Neuronal stem cell (in vitro differentiated cells): Measurements from ENCODE around the gene PCYT1A.

Source experiments
- DNase-seq: peaks from one replicate; pipeline ENCODE4 v3.0.0-alpha.2; 2013; ENCODE audit warnings: low spot score
- H2AFZ ChIP-seq: one replicate; pipeline ENCODE4 v1.6.1; 2013; ENCODE audit warnings: mild to moderate bottlenecking, low read length, inconsistent platforms
- H2AK5ac ChIP-seq: 2 replicates; pipeline ENCODE4 v1.6.1; 2013; ENCODE audit warnings: low read depth, mild to moderate bottlenecking, inconsistent platforms, low read length, moderate library complexity, mixed read lengths
- H2BK120ac ChIP-seq: 2 replicates; pipeline ENCODE4 v1.6.1; 2013; ENCODE audit warnings: low read depth, mild to moderate bottlenecking, inconsistent platforms, low read length, moderate library complexity, mixed read lengths
- H2BK12ac ChIP-seq: one replicate; pipeline ENCODE4 v1.6.1; 2013; ENCODE audit warnings: low read length, inconsistent platforms
- H2BK15ac ChIP-seq: 2 replicates; pipeline ENCODE4 v1.6.1; 2013; ENCODE audit warnings: mild to moderate bottlenecking, low read length, inconsistent platforms, mixed read lengths
- H2BK5ac ChIP-seq: one replicate; pipeline ENCODE4 v1.6.1; 2013; ENCODE audit warnings: inconsistent platforms, mild to moderate bottlenecking, low read length, moderate library complexity
- H3K14ac ChIP-seq: one replicate; pipeline ENCODE4 v1.6.1; 2013; ENCODE audit warnings: low read length, inconsistent platforms
- H3K18ac ChIP-seq: 2 replicates; pipeline ENCODE4 v1.6.1; 2013; ENCODE audit warnings: low read length, inconsistent platforms
- H3K23ac ChIP-seq: 2 replicates; pipeline ENCODE4 v1.6.1; 2013; ENCODE audit warnings: low read depth, mild to moderate bottlenecking, mixed read lengths, low read length, inconsistent platforms; ENCODE audit not compliant: poor library complexity
- H3K27ac ChIP-seq: replicated peaks from 3 replicates; pipeline ENCODE4 v1.5.1; 2013; ENCODE audit warnings: low read length, inconsistent platforms
- H3K27me3 ChIP-seq, 3 experiments: 2 replicates each; pipeline ENCODE4 v1.6.1; 2013; ENCODE audit warnings: low read length in 3 of 3, mild to moderate bottlenecking in 2 of 3, inconsistent platforms in 1 of 3, low read depth in 1 of 3, mixed read lengths in 1 of 3, moderate library complexity in 1 of 3; ENCODE audit not compliant: control insufficient read depth in 3 of 3, insufficient read depth in 3 of 3
- H3K36me3 ChIP-seq, 2 donors: replicated peaks in 1 of 2; 2 replicates each; pipeline ENCODE4 v1.6.1; 2013; ENCODE audit warnings: low read length in 2 of 2; ENCODE audit not compliant: control insufficient read depth in 2 of 2, insufficient read depth in 2 of 2
- H3K4ac ChIP-seq: 2 replicates; pipeline ENCODE4 v1.6.1; 2013; ENCODE audit warnings: inconsistent platforms, mild to moderate bottlenecking, low read length, moderate library complexity
- H3K4me1 ChIP-seq, 2 donors: 1 replicate in 1 of 2; 2 replicates in 1 of 2; pipeline ENCODE4 v1.6.1; 2013; ENCODE audit warnings: low read length in 2 of 2, low read depth in 1 of 2; ENCODE audit not compliant: control insufficient read depth in 2 of 2, insufficient read depth in 1 of 2
- H3K4me2 ChIP-seq: one replicate; pipeline ENCODE4 v1.6.1; 2013; ENCODE audit warnings: mild to moderate bottlenecking, low read length, inconsistent platforms; ENCODE audit not compliant: insufficient read depth, poor library complexity, severe bottlenecking
- H3K4me3 ChIP-seq, 2 donors: 2 replicates each; pipeline ENCODE4 v1.5.1; 2013; ENCODE audit warnings: low read length in 2 of 2, mild to moderate bottlenecking in 2 of 2, inconsistent platforms in 1 of 2, moderate library complexity in 1 of 2
- H3K79me1 ChIP-seq: one replicate; pipeline ENCODE4 v1.6.1; 2013; ENCODE audit warnings: low read depth, mild to moderate bottlenecking, inconsistent platforms, low read length, moderate library complexity
- H3K9ac ChIP-seq: one replicate; pipeline ENCODE4 v1.6.1; 2013; ENCODE audit warnings: mild to moderate bottlenecking, low read depth, low read length, inconsistent platforms; ENCODE audit not compliant: poor library complexity
- H3K9me3 ChIP-seq, 2 donors: replicated peaks in 1 of 2; 2 replicates each; pipeline versions ENCODE3 to v1.6.1; 2013; ENCODE audit warnings: low read length in 2 of 2, mild to moderate bottlenecking in 2 of 2, inconsistent platforms in 1 of 2, low read depth in 1 of 2, mixed read lengths in 1 of 2, moderate library complexity in 1 of 2; ENCODE audit not compliant: control insufficient read depth in 2 of 2, insufficient read depth in 1 of 2
- H4K8ac ChIP-seq: one replicate; pipeline ENCODE4 v1.6.1; 2013; ENCODE audit warnings: low read depth, mild to moderate bottlenecking, inconsistent platforms, low read length, moderate library complexity
- H4K91ac ChIP-seq: one replicate; pipeline ENCODE4 v1.6.1; 2013; ENCODE audit warnings: low read length, low read depth, mild to moderate bottlenecking, inconsistent platforms; ENCODE audit not compliant: poor library complexity
- WGBS, 2 donors: extraction: QIAGEN DNeasy Blood & Tissue Kit; methylation state at CpG; one replicate each; pipeline ENCODE4 v1.1.7; 2013; ENCODE audit warnings: missing lambda C conversion rate in 2 of 2, mixed read lengths in 1 of 2; ENCODE audit not compliant: insufficient read length in 2 of 2, insufficient replicate concordance in 1 of 2; ENCODE audit errors: extremely low coverage in 2 of 2; 5-methylcytosine and 5-hydroxymethylcytosine counted together

Gene PCYT1A

DNA sequence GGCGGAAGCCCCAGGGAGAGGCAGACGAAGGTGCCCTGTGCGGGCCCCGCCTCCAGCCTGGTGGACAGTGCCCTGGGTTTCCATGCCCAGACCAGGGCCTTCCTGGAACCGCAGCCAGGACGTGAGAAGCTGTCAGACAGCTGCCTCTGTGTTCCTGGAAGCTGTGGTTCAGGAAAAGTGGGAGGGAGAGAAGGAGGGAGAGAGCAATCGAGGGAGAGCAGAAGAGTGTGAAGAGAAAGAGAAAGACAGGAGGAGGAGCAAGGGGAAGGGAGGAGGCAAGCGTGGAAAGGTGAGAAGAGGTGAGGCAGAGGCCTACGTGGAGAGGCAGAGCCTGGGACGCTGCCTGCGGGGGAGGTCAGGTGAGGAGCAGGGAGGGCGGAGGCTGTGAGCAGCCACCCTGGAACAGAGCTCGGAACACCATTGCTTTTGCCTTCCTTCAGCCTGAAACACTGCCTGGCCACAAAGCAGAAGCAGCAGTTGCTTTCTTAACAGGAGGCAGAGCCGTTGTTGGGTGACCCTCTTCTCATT lies 94.9 kb downstream of the PCYT1A start:
- H3K18ac ChIP-seq, result peak overlapping the region; percentile 64
- no peak overlapping the region for H3K4me3 ChIP-seq
- no peaks in the 10 kb centered on the region for H3K36me3 ChIP-seq
- H2BK5ac ChIP-seq, result no peak overlapping the region
- H2BK15ac ChIP-seq, result peak overlapping the region; percentile 27
- H3K79me1 ChIP-seq, result peaks cover 4% of the 10 kb centered on the region
- H3K23ac ChIP-seq, result peak overlapping the region; percentile 95
- no peak overlapping the region for H3K4me2 ChIP-seq
- no peak overlapping the region for H3K27ac ChIP-seq
- no peak overlapping the region for H3K9ac ChIP-seq
- H4K8ac ChIP-seq, result peak overlapping the region; percentile 19
- H2BK12ac ChIP-seq, result peak overlapping the region; percentile 16
- peak overlapping the region; percentile 14 for H3K14ac ChIP-seq
- DNase-seq, result no peak
- H2BK120ac ChIP-seq, result no peak overlapping the region
- no CpG with 5 or more reads among the region's 14 CpGs for WGBS, 2 donors
- H3K27me3 ChIP-seq, result peaks cover 0 to 12% (median 0%) of the 10 kb centered on the region in 3 experiments
- no peaks in the 10 kb centered on the region for H3K9me3 ChIP-seq
- H2AK5ac ChIP-seq, result peak overlapping the region; percentile 63
- H2AFZ ChIP-seq, result peak overlapping the region; percentile 84
- peaks cover 4 to 9% of the 10 kb centered on the region in 2 donors for H3K4me1 ChIP-seq
- H3K4ac ChIP-seq, result no peak overlapping the region
- no peak overlapping the region for H4K91ac ChIP-seq

DNA sequence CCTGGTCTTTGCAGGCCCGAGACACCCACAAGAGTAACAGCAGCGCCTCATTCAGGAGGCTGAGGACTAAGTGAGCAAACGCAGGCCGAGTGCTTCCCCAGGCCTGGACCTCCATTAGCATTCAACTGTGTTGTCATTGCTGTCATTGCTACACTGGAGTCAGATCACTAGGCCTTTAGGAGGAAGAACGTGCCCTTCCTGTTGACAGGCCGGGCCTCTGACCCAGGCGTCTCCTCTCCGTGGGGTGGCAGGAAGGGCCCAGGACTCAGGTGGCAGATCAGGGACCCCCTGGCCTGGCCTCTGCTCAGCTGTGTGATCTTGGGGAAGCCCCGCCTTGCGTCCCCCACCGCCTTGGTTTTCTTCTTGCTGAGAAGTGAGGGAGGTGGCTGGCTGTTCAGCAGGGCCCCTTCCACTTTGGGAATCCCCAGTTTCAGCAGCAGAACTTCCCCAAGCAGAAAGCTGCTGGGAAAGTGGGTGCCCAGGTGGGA lies 95.4 kb downstream of the PCYT1A start:
- no peak overlapping the region for H3K14ac ChIP-seq
- H2AFZ ChIP-seq, result peak overlapping the region; percentile 84
- H3K79me1 ChIP-seq, result peaks cover 4% of the 10 kb centered on the region
- no peak for DNase-seq
- H2BK5ac ChIP-seq, result no peak overlapping the region
- H3K4me3 ChIP-seq, result no peak overlapping the region
- H4K8ac ChIP-seq, result no peak overlapping the region
- H2BK12ac ChIP-seq, result no peak overlapping the region
- no peaks in the 10 kb centered on the region for H3K9me3 ChIP-seq
- H3K23ac ChIP-seq, result peak overlapping the region; percentile 95
- no peak overlapping the region for H3K27ac ChIP-seq
- peak overlapping the region; percentile 41 for H2AK5ac ChIP-seq
- no peaks in the 10 kb centered on the region for H3K36me3 ChIP-seq
- no peak overlapping the region for H3K18ac ChIP-seq
- no peak overlapping the region for H4K91ac ChIP-seq
- no peak overlapping the region for H2BK120ac ChIP-seq
- H2BK15ac ChIP-seq, result no peak overlapping the region
- no CpG with 5 or more reads among the region's 11 CpGs for WGBS, 2 donors
- peaks cover 0 to 12% (median 0%) of the 10 kb centered on the region in 3 experiments for H3K27me3 ChIP-seq
- no peak overlapping the region for H3K9ac ChIP-seq
- H3K4me2 ChIP-seq, result no peak overlapping the region
- no peak overlapping the region for H3K4ac ChIP-seq
- H3K4me1 ChIP-seq, result peaks cover 6 to 11% of the 10 kb centered on the region in 2 donors

GRCh38 chr3:196189566-196190347 lies 97.8 kb downstream of the PCYT1A start:
- H3K9me3 ChIP-seq, result no peaks in the 10 kb centered on the region
- H3K18ac ChIP-seq, result no peak overlapping the region
- no peak overlapping the region for H3K4me3 ChIP-seq
- peak overlapping the region; percentile 81 for H3K23ac ChIP-seq
- peaks cover 0 to 12% (median 0%) of the 10 kb centered on the region in 3 experiments for H3K27me3 ChIP-seq
- no peak overlapping the region for H3K14ac ChIP-seq
- no peak overlapping the region for H2BK12ac ChIP-seq
- H3K4ac ChIP-seq, result no peak overlapping the region
- H3K79me1 ChIP-seq, result no peaks in the 10 kb centered on the region
- no peaks in the 10 kb centered on the region for H3K36me3 ChIP-seq
- no peak overlapping the region for H3K27ac ChIP-seq
- H2BK15ac ChIP-seq, result no peak overlapping the region
- no peak overlapping the region for H2AFZ ChIP-seq
- H4K91ac ChIP-seq, result no peak overlapping the region
- no CpG with 5 or more reads among the region's 16 CpGs for WGBS, 2 donors
- no peak for DNase-seq
- H2BK120ac ChIP-seq, result no peak overlapping the region
- H3K4me1 ChIP-seq, result peaks cover 13 to 19% of the 10 kb centered on the region in 2 donors
- peak overlapping the region; percentile 47 for H2AK5ac ChIP-seq
- H4K8ac ChIP-seq, result no peak overlapping the region
- no peak overlapping the region for H2BK5ac ChIP-seq
- H3K9ac ChIP-seq, result no peak overlapping the region
- no peak overlapping the region for H3K4me2 ChIP-seq
